H9 (cell line): ENCODE measurements around the gene GPR89A. TPM values are rescaled to one million over a fixed set of nuclear protein-coding genes. Genes with fewer than 3 reads are reported as not detected.
A peak's percentile ranks its signal among the peaks of the same experiment; 100 is the strongest.

Source experiments
- DNase-seq: peaks from one replicate; pipeline ENCODE4 v3.0.0-alpha.2; 2017
- H2AFZ ChIP-seq: one replicate; pipeline ENCODE4 v1.6.1; 2013; ENCODE audit warnings: mild to moderate bottlenecking, low read length, control low read depth, moderate library complexity
- H2AK5ac ChIP-seq: 2 replicates; pipeline ENCODE4 v1.6.1; 2013; ENCODE audit warnings: low read length, control low read depth, mixed read lengths; ENCODE audit not compliant: insufficient read length
- H2BK120ac ChIP-seq: one replicate; pipeline ENCODE4 v1.6.1; 2013; ENCODE audit warnings: low read depth, mild to moderate bottlenecking, low read length, control low read depth, inconsistent platforms; ENCODE audit not compliant: poor library complexity, severe bottlenecking
- H2BK12ac ChIP-seq: 2 replicates; pipeline ENCODE4 v1.6.1; 2013; ENCODE audit warnings: low read length, control low read depth, mixed read lengths, low read depth; ENCODE audit not compliant: insufficient read length
- H2BK15ac ChIP-seq: 2 replicates; pipeline ENCODE4 v1.6.1; 2013; ENCODE audit warnings: low read depth, low read length, control low read depth
- H2BK20ac ChIP-seq: one replicate; pipeline ENCODE4 v1.6.1; 2013; ENCODE audit warnings: low read depth, mild to moderate bottlenecking, low read length, control low read depth, inconsistent platforms; ENCODE audit not compliant: poor library complexity, severe bottlenecking
- H2BK5ac ChIP-seq: 2 replicates; pipeline ENCODE4 v1.6.1; 2013; ENCODE audit warnings: low read length, control low read depth, mixed read lengths; ENCODE audit not compliant: insufficient read length
- H3K14ac ChIP-seq: 2 replicates; pipeline ENCODE4 v1.6.1; 2013; ENCODE audit warnings: low read length, control low read depth; ENCODE audit not compliant: insufficient read depth
- H3K18ac ChIP-seq: 2 replicates; pipeline ENCODE4 v1.6.1; 2013; ENCODE audit warnings: low read depth, mild to moderate bottlenecking, mixed read lengths, low read length, control low read depth; ENCODE audit not compliant: insufficient read length
- H3K23ac ChIP-seq: 2 replicates; pipeline ENCODE4 v1.6.1; 2013; ENCODE audit warnings: low read length, control low read depth, mixed read lengths, low read depth; ENCODE audit not compliant: insufficient read length
- H3K23me2 ChIP-seq: 2 replicates; pipeline ENCODE4 v1.6.1; 2013; ENCODE audit warnings: low read depth, mild to moderate bottlenecking, mixed read lengths, low read length, control low read depth; ENCODE audit not compliant: insufficient read length, poor library complexity, severe bottlenecking
- H3K27ac ChIP-seq: 2 replicates; pipeline ENCODE4 v1.5.1; 2013; ENCODE audit warnings: low read length, control low read depth, mixed read lengths, low read depth; ENCODE audit not compliant: insufficient read length
- H3K27me3 ChIP-seq: 2 replicates; pipeline ENCODE4 v1.6.1; 2013; ENCODE audit warnings: low read length, control low read depth, inconsistent platforms; ENCODE audit not compliant: insufficient read depth
- H3K4ac ChIP-seq: 2 replicates; pipeline ENCODE4 v1.6.1; 2013; ENCODE audit warnings: low read depth, mild to moderate bottlenecking, control low read depth, inconsistent platforms, low read length, moderate library complexity
- H3K4me1 ChIP-seq: 2 replicates; pipeline ENCODE4 v1.6.1; 2013; ENCODE audit warnings: low read length, control low read depth, inconsistent platforms; ENCODE audit not compliant: insufficient read depth
- H3K4me2 ChIP-seq: 2 replicates; pipeline ENCODE4 v1.6.1; 2013; ENCODE audit warnings: low read length, control low read depth, mixed read lengths; ENCODE audit not compliant: insufficient read length, insufficient read depth
- H3K56ac ChIP-seq: 2 replicates; pipeline ENCODE4 v1.6.1; 2013; ENCODE audit warnings: low read depth, mild to moderate bottlenecking, mixed read lengths, low read length, control low read depth; ENCODE audit not compliant: insufficient read length
- H3K79me1 ChIP-seq: 2 replicates; pipeline ENCODE4 v1.6.1; 2013; ENCODE audit warnings: low read depth, mild to moderate bottlenecking, moderate library complexity, low read length, control low read depth, inconsistent platforms; ENCODE audit not compliant: insufficient read depth, poor library complexity, severe bottlenecking
- H3K79me2 ChIP-seq: 2 replicates; pipeline ENCODE4 v1.6.1; 2013; ENCODE audit warnings: low read length, control low read depth, inconsistent platforms; ENCODE audit not compliant: insufficient read depth
- H3K9ac ChIP-seq: 2 replicates; pipeline ENCODE4 v1.6.1; 2013; ENCODE audit warnings: low read length, control low read depth, mixed read lengths; ENCODE audit not compliant: insufficient read length; ENCODE audit errors: extremely low read depth
- H3K9me3 ChIP-seq: one replicate; pipeline ENCODE4 v1.6.1; 2013; ENCODE audit warnings: low read depth, low read length, inconsistent platforms; ENCODE audit not compliant: control insufficient read depth
- H3T11ph ChIP-seq: one replicate; pipeline ENCODE4 v1.6.1; 2013; ENCODE audit warnings: mild to moderate bottlenecking, low read length, control low read depth, inconsistent platforms
- H4K20me1 ChIP-seq: one replicate; pipeline ENCODE4 v1.6.1; 2013; ENCODE audit not compliant: control insufficient read depth, insufficient read length, insufficient read depth
- H4K5ac ChIP-seq: 2 replicates; pipeline ENCODE4 v1.6.1; 2013; ENCODE audit warnings: low read depth, mild to moderate bottlenecking, mixed read lengths, low read length, control low read depth; ENCODE audit not compliant: insufficient read length
- H4K8ac ChIP-seq: replicated peaks from 2 replicates; pipeline ENCODE4 v1.6.1; 2013; ENCODE audit warnings: low read length, control low read depth, mixed read lengths, low read depth; ENCODE audit not compliant: insufficient read length
- H4K91ac ChIP-seq: 2 replicates; pipeline ENCODE4 v1.6.1; 2013; ENCODE audit warnings: low read depth, mild to moderate bottlenecking, moderate library complexity, mixed read lengths, low read length, control low read depth; ENCODE audit not compliant: insufficient read length
- H3K27ac Mint-ChIP-seq, 3 experiments: 2 replicates in 2 of 3; 3 replicates in 1 of 3; pipeline ENCODE4 v1.8.0; 2020 to 2021; ENCODE audit warnings: mixed read lengths in 3 of 3, mild to moderate bottlenecking in 1 of 3, moderate library complexity in 1 of 3
- H3K27me3 Mint-ChIP-seq: 2 replicates; pipeline ENCODE4 v1.8.0; 2021; ENCODE audit warnings: low read depth, mild to moderate bottlenecking, moderate library complexity, mixed read lengths
- H3K36me3 Mint-ChIP-seq, 3 experiments: 2 replicates in 2 of 3; 3 replicates in 1 of 3; pipeline ENCODE4 v1.8.0; 2020 to 2021; ENCODE audit warnings: low read depth in 3 of 3, mixed read lengths in 3 of 3; ENCODE audit not compliant: insufficient read depth in 1 of 3
- H3K4me1 Mint-ChIP-seq, 2 experiments: 2 replicates each; pipeline ENCODE4 v1.8.0; 2020; ENCODE audit warnings: mixed read lengths in 2 of 2
- H3K4me3 Mint-ChIP-seq, 2 experiments: 2 replicates in 1 of 2; 3 replicates in 1 of 2; pipeline ENCODE4 v1.8.0; 2020 to 2021; ENCODE audit warnings: mild to moderate bottlenecking in 2 of 2, mixed read lengths in 2 of 2, moderate library complexity in 1 of 2
- H3K9me3 Mint-ChIP-seq, 2 experiments: 2 replicates in 1 of 2; 3 replicates in 1 of 2; pipeline ENCODE4 v1.8.0; 2020; ENCODE audit warnings: mild to moderate bottlenecking in 2 of 2, mixed read lengths in 2 of 2, moderate library complexity in 1 of 2
- WGBS: extraction: QIAGEN DNeasy Blood & Tissue Kit; methylation state at CpG from one replicate; pipeline ENCODE4 v1.1.7; 2013; ENCODE audit warnings: missing lambda C conversion rate, low lambda C conversion rate, mixed read lengths; ENCODE audit not compliant: insufficient read length; ENCODE audit errors: extremely low coverage; 5-methylcytosine and 5-hydroxymethylcytosine counted together
- total RNA-seq: library from RNA; stranded (reverse); gene quantifications from 2 replicates; pipeline ENCODE4 v1.2.1, GENCODE V29; 2021
- TF ChIP-seq, protein P1 (sequence below): fragments of 200-600 bp; sonication (generic); conservative IDR thresholded peaks from 3 replicates; pipeline ENCODE4 v1.8.0; 2021; ENCODE audit warnings: antibody characterized with exemption, mild to moderate bottlenecking

Gene GPR89A
- total RNA-seq, 1 experiment from 2014 or later = 30.1 TPM

DNA sequence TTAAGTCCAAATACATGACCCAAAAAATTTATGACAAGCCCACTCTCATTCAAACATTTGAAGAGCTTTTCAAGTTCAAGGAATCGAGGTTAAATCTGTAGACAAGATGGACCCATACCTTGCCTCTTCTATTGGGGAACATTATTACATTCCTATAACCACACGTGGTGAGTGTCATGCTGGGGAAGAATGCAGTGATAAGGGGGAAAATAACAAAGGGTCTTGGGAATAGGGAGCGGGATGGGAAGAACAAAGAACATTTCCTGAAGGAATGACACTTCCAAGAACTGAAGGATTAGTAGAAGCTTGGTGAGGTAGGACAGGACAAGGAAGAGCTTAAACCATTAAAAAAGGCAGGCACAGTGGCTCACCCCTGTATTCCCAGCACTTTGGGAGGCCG lies 80.5 kb downstream of the GPR89A start:
- H4K20me1 ChIP-seq = no peaks in the 10 kb centered on the region
- no peak overlapping the region for H4K5ac ChIP-seq
- H3K9me3 Mint-ChIP-seq = no peaks in the 10 kb centered on the region
- no peak overlapping the region for H3K27ac ChIP-seq
- H3K56ac ChIP-seq = no peak overlapping the region
- H2BK12ac ChIP-seq = no peak overlapping the region
- no peaks in the 10 kb centered on the region for H3K27me3 ChIP-seq
- H3K27ac Mint-ChIP-seq = peak overlapping the region in 1 of 3 experiments; percentile 0; a peak in 1 of 7 replicates
- no peak overlapping the region for H4K91ac ChIP-seq
- H3K27me3 Mint-ChIP-seq = peaks cover 3% of the 10 kb centered on the region
- no peak overlapping the region for H2AK5ac ChIP-seq
- no peak overlapping the region for H3K4me2 ChIP-seq
- no peak overlapping the region for H4K8ac ChIP-seq
- H2BK15ac ChIP-seq = no peak overlapping the region
- no peak overlapping the region for H3K23ac ChIP-seq
- no CpG with 5 or more reads among the region's 4 CpGs for WGBS
- no peak overlapping the region for H3K14ac ChIP-seq
- H2BK20ac ChIP-seq = no peak overlapping the region
- H3K4me3 Mint-ChIP-seq = no peak overlapping the region
- H3K9me3 ChIP-seq = no peaks in the 10 kb centered on the region
- H3K4me1 ChIP-seq = 0 out of 2 replicates have a peak, but pooled peaks cover 2% of the 10 kb centered on the region
- peaks cover 0 to 3% (median 0%) of the 10 kb centered on the region in 3 experiments; a peak in 1 of 7 replicates for H3K36me3 Mint-ChIP-seq
- H3K4me1 Mint-ChIP-seq = peaks cover 12 to 17% of the 10 kb centered on the region in 2 experiments
- H3K79me2 ChIP-seq = no peaks in the 10 kb centered on the region
- no peak overlapping the region for H2BK5ac ChIP-seq
- H3K79me1 ChIP-seq = no peaks in the 10 kb centered on the region
- no peak overlapping the region for H3K9ac ChIP-seq
- no peak overlapping the region for H2AFZ ChIP-seq
- H3K23me2 ChIP-seq = no peaks in the 10 kb centered on the region
- DNase-seq = no peak
- no peak overlapping the region for H2BK120ac ChIP-seq
- no peak overlapping the region for H3T11ph ChIP-seq
- TF ChIP-seq, protein P1, sequence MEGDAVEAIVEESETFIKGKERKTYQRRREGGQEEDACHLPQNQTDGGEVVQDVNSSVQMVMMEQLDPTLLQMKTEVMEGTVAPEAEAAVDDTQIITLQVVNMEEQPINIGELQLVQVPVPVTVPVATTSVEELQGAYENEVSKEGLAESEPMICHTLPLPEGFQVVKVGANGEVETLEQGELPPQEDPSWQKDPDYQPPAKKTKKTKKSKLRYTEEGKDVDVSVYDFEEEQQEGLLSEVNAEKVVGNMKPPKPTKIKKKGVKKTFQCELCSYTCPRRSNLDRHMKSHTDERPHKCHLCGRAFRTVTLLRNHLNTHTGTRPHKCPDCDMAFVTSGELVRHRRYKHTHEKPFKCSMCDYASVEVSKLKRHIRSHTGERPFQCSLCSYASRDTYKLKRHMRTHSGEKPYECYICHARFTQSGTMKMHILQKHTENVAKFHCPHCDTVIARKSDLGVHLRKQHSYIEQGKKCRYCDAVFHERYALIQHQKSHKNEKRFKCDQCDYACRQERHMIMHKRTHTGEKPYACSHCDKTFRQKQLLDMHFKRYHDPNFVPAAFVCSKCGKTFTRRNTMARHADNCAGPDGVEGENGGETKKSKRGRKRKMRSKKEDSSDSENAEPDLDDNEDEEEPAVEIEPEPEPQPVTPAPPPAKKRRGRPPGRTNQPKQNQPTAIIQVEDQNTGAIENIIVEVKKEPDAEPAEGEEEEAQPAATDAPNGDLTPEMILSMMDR = no peak
- no peak overlapping the region for H3K18ac ChIP-seq
- no peak overlapping the region for H3K4ac ChIP-seq
